Adrenal gland (tissue), 12 donors: ENCODE data around the gene KIF5C. TPM values are rescaled to one million over a fixed set of nuclear protein-coding genes. Genes with fewer than 3 reads are reported as not detected.

Source experiments
- DNase-seq, 7 donors: peaks; one replicate each; pipeline ENCODE4 v3.0.0-alpha.2; 2019 to 2020
- H3K27ac ChIP-seq, 5 donors: fragments of 200-600 bp; sonication (generic) in 4 of 5; 1 replicate in 3 of 5; 2 replicates in 2 of 5; pipeline versions ENCODE4 v1.5.1 to v1.8.0; 2016 to 2020; ENCODE audit warnings: mild to moderate bottlenecking in 1 of 5
- H3K27me3 ChIP-seq: fragments of 200-600 bp; 2 replicates; pipeline ENCODE4 v1.8.0; 2021
- H3K36me3 ChIP-seq, 2 donors: fragments of 200-600 bp; replicated peaks in 1 of 2; 1 replicate in 1 of 2; 2 replicates in 1 of 2; pipeline versions ENCODE4 v1.5.1 to v1.8.0; 2018 to 2022
- H3K4me1 ChIP-seq, 2 donors: fragments of 200-600 bp; replicated peaks in 1 of 2; 1 replicate in 1 of 2; 2 replicates in 1 of 2; pipeline versions ENCODE4 v1.5.1 to v1.8.0; 2018 to 2021
- H3K4me3 ChIP-seq, 4 donors: fragments of 200-600 bp; sonication (generic) in 3 of 4; one replicate each; pipeline ENCODE4 v1.5.1; 2016 to 2018
- H3K9me3 ChIP-seq, 3 donors: fragments of 200-600 bp; sonication (generic) in 1 of 3; replicated peaks in 1 of 3; 1 replicate in 2 of 3; 2 replicates in 1 of 3; pipeline versions ENCODE4 v1.5.1 to v1.8.0; 2016 to 2021
- CTCF ChIP-seq, 6 experiments: fragments of 450-650 bp in 4 of 6; fragments of 200-600 bp in 2 of 6; sonication (generic) in 1 of 6; IDR thresholded peaks; 1 replicate in 5 of 6; 2 replicates in 1 of 6; pipeline versions ENCODE4 v1.5.1 to v1.8.0; 2016 to 2021; ENCODE audit warnings: antibody characterized with exemption in 6 of 6, mild to moderate bottlenecking in 2 of 6, moderate library complexity in 1 of 6
- POLR2A ChIP-seq, 2 donors: fragments of 450-650 bp; IDR thresholded peaks; one replicate each; pipeline ENCODE4 v1.6.1; 2017; ENCODE audit warnings: antibody characterized with exemption in 2 of 2, mild to moderate bottlenecking in 2 of 2, moderate library complexity in 1 of 2
- WGBS, 4 donors: extraction: QIAGEN DNeasy Blood & Tissue Kit in 2 of 4; methylation state at CpG; one replicate each; pipeline versions ENCODE4 v1.1.5 to v1.1.7; 2013 to 2017; 5-methylcytosine and 5-hydroxymethylcytosine counted together
- intact Hi-C, 2 donors: fragments of 100-400 bp; cut with DNase I; formaldehyde crosslinking; loops; one replicate each; pipeline versions ENCODE4 v1.14.1 to v1.15.0; 2022 to 2023
- polyA plus RNA-seq, 3 donors: library from polyadenylated mRNA; stranded (reverse); fragments of 200-250 nt in 2 of 3; fragments of 350-450 nt in 1 of 3; fragmentation: Illumina TruSeq in 1 of 3; extraction: RNeasy Lipid Tissue Mini Kit (QIAGEN cat#74804) in 1 of 3; gene quantifications; one replicate each; pipeline ENCODE4 v1.2.3, GENCODE V29; 2013 to 2014
- small RNA-seq, 2 donors: library from RNA; depleted of rRNA; stranded (forward); fragments of <200 nt; gene quantifications; one replicate each; pipeline ENCODE3, GENCODE V24; 2016
- total RNA-seq, 9 donors: library from RNA; depleted of rRNA in 4 of 9; stranded (reverse); fragments of >200 nt in 4 of 9; fragments of 120-200 nt in 1 of 9; fragmentation: NEBNext Ultra II Directional in 1 of 9; extraction: Animal tissue kit (Norgen Biotek cat#: 25700) in 1 of 9; gene quantifications; one replicate each; pipeline versions ENCODE4 v1.1.0 to v1.2.4, GENCODE V29; 2013 to 2023
- donor health status: healthy with polysubstance abuse.
- donor health status: Bipolar disorder and iron deficiency.
- donor health status: DM: yes; HTN: yes; CAD: no.
- donor health status: DM: no; HTN: no; CAD: no.
- donor health status: DM: no; HTN: no; CAD: no.
- donor health status: DM: yes; HTN: yes; CAD: no.

Gene KIF5C
- total and polyA plus RNA-seq, 12 donors, result 9.1 to 62.1 (median 19.3) TPM

GRCh38 chr2:149075105-149075504 lies 200.1 kb downstream of the KIF5C start:
- 73 to 84% (median 79%) methylated on average over 2 of the region's 2 CpGs for WGBS, 4 donors
- intact Hi-C loops, result no loop called here
- Histone ChIP-seq H3K27ac (no peak overlapping the region), H3K4me1 (no peaks in the 10 kb centered on the region), H3K4me3 (no peak overlapping the region), H3K27me3 (no peaks in the 10 kb centered on the region), H3K9me3 (no peaks in the 10 kb centered on the region), H3K36me3 (no peaks in the 10 kb centered on the region)
- DNase-seq, result no peak
- TF ChIP-seq POLR2A (IDR thresholded peaks at IDR 0.05), result no peak
- no peak for TF ChIP-seq CTCF (IDR thresholded peaks at IDR 0.05)

- Histone ChIP-seq H3K27me3 (no peaks in the 10 kb centered on the region), H3K27ac (no peak overlapping the region), H3K36me3 (no peaks in the 10 kb centered on the region), H3K9me3 (no peaks in the 10 kb centered on the region), H3K4me3 (no peak overlapping the region), H3K4me1 (no peaks in the 10 kb centered on the region)
- no peak for DNase-seq
- WGBS, 4 donors, result 57 to 67% (median 62%) methylated on average over 10 of the region's 10 CpGs
- no peak for TF ChIP-seq POLR2A (IDR thresholded peaks at IDR 0.05)
- TF ChIP-seq CTCF (IDR thresholded peaks at IDR 0.05), result no peak
- intact Hi-C loops, result no loop called here
Measured at GRCh38 chr2:149075853-149076252, 200.8 kb downstream of the KIF5C start.

Small RNAs within 50 kb of the gene (small RNA-seq; reads per million reads assigned to genes)
- 0 reads per million in 2 donors for gene RNU2-9P
- 0 reads per million in 2 donors for gene UBBP3

Other genes starting within 250 kb of the KIF5C start
- 10 to 100 TPM; 17.6 to 57.4 (median 35.7) TPM for gene EPC2, start 230.5 kb upstream of the KIF5C start, total RNA-seq
- 10 to 100 TPM in 1 of 3 donors, 1 to 10 TPM in 2; 8.0 to 23.9 (median 8.3) TPM for gene EPC2, start 230.5 kb upstream of the KIF5C start, polyA plus RNA-seq
- under 1 TPM in 7 of 9 donors, not detected in 2; 0.22 to 0.55 (median 0.47) TPM for gene LYPD6B, start 163.5 kb downstream of the KIF5C start, total RNA-seq
- under 1 TPM; 0.15 to 0.98 (median 0.80) TPM for gene LYPD6B, start 163.5 kb downstream of the KIF5C start, polyA plus RNA-seq